Tibial nerve (tissue), 4 donors: ENCODE results near the gene NDST1.

Experiments
- CTCF ChIP-seq, 5 experiments: fragments of 200-600 bp in 3 of 5; fragments of 450-650 bp in 2 of 5; sonication (generic) in 3 of 5; IDR thresholded peaks; one replicate each; pipeline ENCODE4 v1.5.1; 2016 to 2019; ENCODE audit warnings: antibody characterized with exemption in 5 of 5, mild to moderate bottlenecking in 3 of 5, moderate library complexity in 2 of 5
- EP300 ChIP-seq, 2 donors: sonication (generic); formaldehyde crosslinking; IDR thresholded peaks; one replicate each; pipeline ENCODE4 v1.6.1; 2017; ENCODE audit warnings: antibody characterized with exemption in 2 of 2, mild to moderate bottlenecking in 1 of 2

- TF ChIP-seq CTCF (IDR thresholded peaks at IDR 0.05): no peak
- TF ChIP-seq EP300 (IDR thresholded peaks at IDR 0.05): no peak
Measured at GRCh38 chr5:150554857-150555256, 46.9 kb downstream of the NDST1 start.
